Amygdala (tissue), 56 donors: ENCODE measurements around the gene OSGEP.
A peak's percentile ranks its signal among the peaks of the same experiment; 100 is the strongest.
"Not testable (repeated sequence)": the region's sequence is repeated elsewhere in the genome, so short reads cannot be mapped to it uniquely, and the experiment has no call there.

ENCODE experiments used
- DNase-seq, 56 donors: peaks; one replicate each; lab custom pipeline; 2025; lab: John Stamatoyannopoulos, UW

Gene OSGEP

GRCh38 chr14:20470603-20470901 lies 15.9 kb upstream of the OSGEP start:
- no peak for DNase-seq

GRCh38 chr14:20469890-20470602 lies 15.4 kb upstream of the OSGEP start:
- peak in 20 of 56 donors; percentile 4 to 59 (median 37) for DNase-seq

- DNase-seq, result peak; percentile 28 to 98 (median 76)
These were observed 14.8 kb upstream of the OSGEP start, which contains the start of gene PNP for GRCh38 chr14:20469242-20469889. PNP (plus strand) TSS chr14:20469406; CDS start chr14:20469525, 119 bp downstream.

- DNase-seq, result peak in 3 of 56 donors; percentile 14 to 35 (median 20)
These were observed 14.2 kb upstream of the OSGEP start for GRCh38 chr14:20468764-20469241.

GRCh38 chr14:20461225-20462141 lies 6.9 kb upstream of the OSGEP start, which contains the start of gene PIP4P1:
PIP4P1 (minus strand) TSS chr14:20461434; CDS start chr14:20461325, 109 bp downstream.
- DNase-seq, result peak; percentile 70 to 100 (median 99)

- peak in 5 of 56 donors; percentile 33 to 51 (median 46) for DNase-seq
These were observed 6.0 kb upstream of the OSGEP start for GRCh38 chr14:20460458-20461224.

GRCh38 chr14:20458031-20458789 lies 3.6 kb upstream of the OSGEP start:
- no peak for DNase-seq

- peak in 1 of 56 donors; percentile 3 for DNase-seq
These were observed 2.4 kb upstream of the OSGEP start for GRCh38 chr14:20456971-20457370.

GRCh38 chr14:20455355-20456300 lies 1.0 kb upstream of the OSGEP start:
- DNase-seq, result peak in 14 of 56 donors; percentile 16 to 80 (median 70)

GRCh38 chr14:20452831-20453230 lies 1.8 kb downstream of the OSGEP start:
- not testable (repeated sequence) for DNase-seq

- DNase-seq, result no peak
These were observed 7.7 kb downstream of the OSGEP start for GRCh38 chr14:20446889-20447288.

- not testable (repeated sequence) for DNase-seq
These were observed 11.0 kb downstream of the OSGEP start for GRCh38 chr14:20443650-20444049.

- DNase-seq, result no peak
These were observed 13.2 kb downstream of the OSGEP start for GRCh38 chr14:20441461-20441860.

- no peak for DNase-seq
These were observed 13.7 kb downstream of the OSGEP start for GRCh38 chr14:20440882-20441281.

GRCh38 chr14:20440465-20440864 lies 14.1 kb downstream of the OSGEP start:
- no peak for DNase-seq

- no peak for DNase-seq
These were observed 15.9 kb downstream of the OSGEP start for GRCh38 chr14:20438664-20439063.

- no peak for DNase-seq
These were observed 18.3 kb downstream of the OSGEP start for GRCh38 chr14:20436363-20436755.
